NCI-H2081 treated with DMSO at 0.1 percent for 48 hours (cell line): ENCODE data around the gene CFAP73.
"Not testable (repeated sequence)": the region's sequence is repeated elsewhere in the genome, so short reads cannot be mapped to it uniquely, and the experiment has no call there.

Experiments used
- DNase-seq: peaks from one replicate; lab custom pipeline; 2025; lab: John Stamatoyannopoulos, UW

The CFAP73 gene

GRCh38 chr12:113190761-113191160 lies 41.2 kb downstream of the CFAP73 start:
- no peak for DNase-seq

GRCh38 chr12:113191227-113191626 lies 41.7 kb downstream of the CFAP73 start:
- no peak for DNase-seq

- DNase-seq, result no peak
Measured at GRCh38 chr12:113194971-113195391, 45.5 kb downstream of the CFAP73 start.

- DNase-seq, result no peak
Measured at GRCh38 chr12:113195598-113195997, 46.1 kb downstream of the CFAP73 start.

GRCh38 chr12:113196582-113196981 lies 47.1 kb downstream of the CFAP73 start:
- DNase-seq, result no peak

- DNase-seq, result no peak
Measured at GRCh38 chr12:113196990-113197389, 47.5 kb downstream of the CFAP73 start.

GRCh38 chr12:113197518-113198077 lies 48.1 kb downstream of the CFAP73 start:
- DNase-seq, result no peak

- DNase-seq, result no peak
Measured at GRCh38 chr12:113198296-113198695, 48.8 kb downstream of the CFAP73 start.

GRCh38 chr12:113200021-113200797 lies 50.7 kb downstream of the CFAP73 start:
- DNase-seq, result no peak

GRCh38 chr12:113201187-113202177 lies 52.0 kb downstream of the CFAP73 start:
- DNase-seq, result no peak

GRCh38 chr12:113202300-113203075 lies 53.0 kb downstream of the CFAP73 start:
- no peak for DNase-seq

GRCh38 chr12:113203852-113204760 lies 54.6 kb downstream of the CFAP73 start:
- DNase-seq, result no peak

GRCh38 chr12:113204804-113205203 lies 55.3 kb downstream of the CFAP73 start:
- DNase-seq, result no peak

- not testable (repeated sequence) for DNase-seq
Measured at GRCh38 chr12:113206802-113207201, 57.3 kb downstream of the CFAP73 start.

- no peak for DNase-seq
Measured at GRCh38 chr12:113207613-113208040, 58.1 kb downstream of the CFAP73 start.

GRCh38 chr12:113208041-113208934 lies 58.8 kb downstream of the CFAP73 start:
- DNase-seq, result no peak
